HS-27A (cell line): ENCODE data around the gene LGALS8.
"Not testable (repeated sequence)": the region's sequence is repeated elsewhere in the genome, so short reads cannot be mapped to it uniquely, and the experiment has no call there.

Experiments
- DNase-seq: peaks from one replicate; pipeline ENCODE4 v3.0.0-alpha.2; 2012; ENCODE audit warnings: low read depth, missing footprints

The LGALS8 gene

GRCh38 chr1:236523704-236524141 lies at the start of gene LGALS8:
LGALS8 (plus strand) TSS chr1:236523982; CDS start chr1:236526071, 2,089 bp downstream.
- no peak for DNase-seq

- DNase-seq = no peak
These were observed 47.8 kb upstream of the LGALS8 start for GRCh38 chr1:236476019-236476418.

- no peak for DNase-seq
These were observed 42.9 kb upstream of the LGALS8 start for GRCh38 chr1:236480758-236481436.

GRCh38 chr1:236484310-236484971 lies 39.3 kb upstream of the LGALS8 start:
- DNase-seq = no peak

GRCh38 chr1:236486356-236487002 lies 37.3 kb upstream of the LGALS8 start:
- no peak for DNase-seq

- not testable (repeated sequence) for DNase-seq
These were observed 34.6 kb upstream of the LGALS8 start for GRCh38 chr1:236489161-236489560.

- no peak for DNase-seq
These were observed 33.9 kb upstream of the LGALS8 start for GRCh38 chr1:236489710-236490377.

- no peak for DNase-seq
These were observed 32.2 kb upstream of the LGALS8 start for GRCh38 chr1:236491469-236492136.

GRCh38 chr1:236492378-236492777 lies 31.4 kb upstream of the LGALS8 start:
- no peak for DNase-seq

GRCh38 chr1:236494082-236494481 lies 29.7 kb upstream of the LGALS8 start:
- no peak for DNase-seq

- no peak for DNase-seq
These were observed 29.0 kb upstream of the LGALS8 start for GRCh38 chr1:236494586-236495466.

- DNase-seq = no peak
These were observed 28.2 kb upstream of the LGALS8 start for GRCh38 chr1:236495467-236496112.

GRCh38 chr1:236497908-236498307 lies 25.9 kb upstream of the LGALS8 start:
- DNase-seq = no peak

- DNase-seq = no peak
These were observed 22.7 kb upstream of the LGALS8 start for GRCh38 chr1:236501093-236501492.

- DNase-seq = no peak
These were observed 21.2 kb upstream of the LGALS8 start for GRCh38 chr1:236502579-236502971.

- no peak for DNase-seq
These were observed 20.7 kb upstream of the LGALS8 start for GRCh38 chr1:236502972-236503639.

- not testable (repeated sequence) for DNase-seq
These were observed 19.4 kb upstream of the LGALS8 start for GRCh38 chr1:236504338-236504737.

- no peak for DNase-seq
These were observed 16.6 kb upstream of the LGALS8 start for GRCh38 chr1:236507022-236507700.

GRCh38 chr1:236508593-236509027 lies 15.2 kb upstream of the LGALS8 start:
- no peak for DNase-seq
